GM19099 (cell line): Measurements from ENCODE around the gene DHFR.

ENCODE experiments used
- POLR2A ChIP-seq: IDR thresholded peaks from 3 replicates; pipeline ENCODE4 v1.6.1; 2011; ENCODE audit warnings: low read depth; ENCODE audit not compliant: insufficient read length; ENCODE audit errors: extremely low read depth

Gene DHFR

GRCh38 chr5:80629281-80629680 is 25.5 kb downstream of the DHFR start:
- TF ChIP-seq POLR2A = no peak

DNA sequence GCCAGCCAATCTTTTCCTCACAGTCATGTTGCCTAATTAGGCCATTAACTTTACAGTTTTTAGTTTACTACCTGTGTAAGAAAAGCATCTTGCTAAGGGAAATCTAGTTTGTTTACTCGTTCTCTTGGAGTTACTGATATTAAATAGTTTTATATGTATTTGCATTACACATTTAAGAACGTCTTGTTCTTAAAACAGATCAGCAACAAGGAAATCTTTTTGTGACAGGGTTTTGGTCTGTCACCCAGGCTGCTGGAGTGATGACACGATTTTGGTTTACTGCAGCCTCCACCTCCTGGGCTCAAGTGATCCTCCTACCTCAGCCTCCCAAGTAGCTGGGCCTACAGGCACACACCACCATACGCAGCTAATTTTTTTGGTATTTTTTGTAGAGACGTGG is 29.6 kb downstream of the DHFR start:
- TF ChIP-seq POLR2A = no peak

DNA sequence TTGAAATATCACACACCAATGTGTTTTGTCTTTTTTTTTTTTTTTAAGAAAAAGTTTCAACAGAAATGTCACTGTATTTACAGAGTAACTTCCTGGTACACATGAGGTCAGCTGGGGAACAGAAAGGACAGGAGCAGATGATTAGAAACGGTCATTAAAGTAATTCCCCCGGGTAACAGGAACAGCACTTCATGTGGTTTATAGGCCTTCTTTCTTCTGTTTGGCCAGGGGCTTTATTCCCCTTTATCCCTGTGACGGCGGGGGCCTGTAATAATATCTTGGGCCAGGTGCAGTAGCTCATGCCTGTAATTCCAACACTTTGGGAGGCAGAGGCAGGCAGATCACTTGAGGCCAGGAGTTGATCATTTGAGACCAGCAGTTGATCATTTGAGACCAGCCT is 30.8 kb downstream of the DHFR start:
- TF ChIP-seq POLR2A = no peak

DNA sequence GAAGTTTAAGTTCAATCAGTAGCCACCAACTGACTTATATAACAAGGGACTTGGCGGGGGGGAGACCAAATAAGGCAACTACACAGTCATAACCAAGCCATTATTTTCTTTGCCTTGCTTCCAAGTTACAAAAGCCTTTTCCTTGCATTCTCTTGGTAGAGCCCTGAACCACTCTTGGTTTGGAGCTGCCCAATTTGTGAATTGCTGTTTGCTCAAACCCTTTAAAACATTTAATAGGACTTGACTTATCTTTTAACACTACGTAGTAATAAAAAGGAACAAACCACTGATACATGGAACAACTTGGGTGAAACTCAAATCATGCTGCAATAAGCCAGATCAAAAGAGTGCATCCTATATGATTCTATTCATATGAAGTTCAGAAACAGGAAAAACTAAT is 32.0 kb downstream of the DHFR start:
- no peak for TF ChIP-seq POLR2A

DNA sequence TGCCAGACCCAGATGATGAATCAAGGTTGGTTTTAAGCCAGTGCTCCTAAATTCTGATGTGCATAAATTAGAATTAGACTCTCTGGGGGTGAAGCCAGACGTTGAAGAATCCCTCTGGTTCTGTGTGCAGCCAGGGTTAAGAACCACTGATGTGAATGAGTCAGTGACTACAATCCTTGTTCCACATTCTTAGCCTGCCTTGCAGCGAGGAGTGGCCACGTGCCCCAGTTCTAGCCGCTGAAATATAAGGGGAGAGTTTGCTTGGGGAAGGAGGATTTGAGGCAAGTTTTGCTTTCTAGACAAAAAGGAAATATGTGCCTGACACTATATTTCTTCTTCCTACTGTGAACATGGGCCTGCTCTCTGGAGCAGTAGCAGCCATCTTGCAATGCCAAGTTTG is 34.6 kb downstream of the DHFR start:
- TF ChIP-seq POLR2A = no peak

DNA sequence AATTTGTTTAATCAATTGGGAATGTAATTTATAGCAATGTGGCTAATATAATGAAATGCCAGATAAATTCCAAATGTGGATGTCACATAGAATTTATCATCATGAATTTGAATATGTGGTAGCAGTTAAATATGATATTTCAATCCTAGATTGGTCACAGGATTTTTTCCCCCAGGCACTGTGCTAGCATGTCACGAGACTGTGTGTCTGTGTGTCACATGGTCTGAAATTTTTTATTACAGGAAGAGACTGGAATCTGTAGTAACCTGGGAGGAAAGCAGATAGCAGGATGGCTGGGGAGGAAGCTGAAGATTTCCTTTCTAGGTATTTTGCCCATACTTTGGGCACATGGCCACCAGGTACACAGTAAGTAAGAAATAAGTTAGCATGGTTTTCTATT is 35.7 kb downstream of the DHFR start:
- no peak for TF ChIP-seq POLR2A

GRCh38 chr5:80618438-80618837 is 36.3 kb downstream of the DHFR start:
- no peak for TF ChIP-seq POLR2A

GRCh38 chr5:80615266-80615914 is 39.4 kb downstream of the DHFR start:
- TF ChIP-seq POLR2A = no peak

DNA sequence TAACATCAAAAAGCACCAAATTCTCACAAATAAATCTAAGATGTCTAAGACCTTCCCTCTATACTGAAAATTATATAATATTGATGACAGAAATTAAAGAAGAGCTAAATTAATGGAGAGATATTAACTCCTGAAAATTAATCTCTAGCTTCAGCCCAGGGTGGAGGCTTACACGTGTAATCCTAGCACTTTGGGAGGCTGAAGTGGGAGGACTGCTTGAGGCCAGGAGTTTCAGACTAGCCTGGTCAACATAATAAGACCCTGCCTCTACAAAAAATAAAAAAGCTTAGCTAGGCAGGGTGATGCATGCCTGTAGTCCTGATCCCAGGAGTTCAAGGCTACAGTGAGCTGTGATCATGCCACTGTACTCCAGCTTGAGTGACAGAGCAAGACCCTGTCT is 45.1 kb downstream of the DHFR start:
- TF ChIP-seq POLR2A = no peak

DNA sequence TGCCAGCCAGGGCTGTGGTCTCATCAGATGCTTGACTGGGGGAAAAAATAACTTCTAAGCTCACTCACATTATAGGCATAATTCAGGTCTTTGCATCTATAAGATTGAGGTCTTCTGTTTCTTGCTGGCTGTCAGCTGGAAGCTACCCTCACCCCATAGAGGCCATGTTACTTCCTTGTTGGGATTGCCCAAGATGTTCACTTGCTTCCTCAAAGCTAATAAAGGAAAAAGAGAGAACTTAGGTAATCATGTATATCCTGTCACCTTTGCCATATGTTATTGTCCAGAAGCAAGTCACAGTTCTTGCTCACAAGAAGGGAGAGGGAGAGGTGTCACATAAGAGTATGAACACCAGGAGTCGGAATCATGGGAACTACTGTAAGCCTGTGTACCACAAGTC is 46.1 kb downstream of the DHFR start:
- TF ChIP-seq POLR2A = no peak

DNA sequence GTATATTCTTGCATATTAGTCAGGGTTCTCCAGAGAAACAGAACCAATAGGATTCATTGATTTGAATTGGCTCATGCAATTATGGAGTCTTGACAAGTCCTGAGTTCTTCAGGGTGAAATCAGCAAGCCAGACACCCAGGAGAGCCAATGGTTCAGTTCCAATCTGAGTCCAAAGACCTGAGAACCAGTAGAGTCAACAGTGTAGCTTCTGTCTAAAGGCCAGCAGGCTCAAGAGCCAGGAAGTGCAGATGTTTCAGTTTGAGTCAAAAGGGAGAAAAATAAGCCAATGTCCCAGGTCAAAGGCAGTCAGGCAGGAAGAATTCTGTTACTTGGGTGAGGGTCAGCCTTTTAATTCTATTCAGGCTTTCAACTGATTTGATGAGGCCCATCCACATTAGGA is 47.0 kb downstream of the DHFR start:
- no peak for TF ChIP-seq POLR2A

GRCh38 chr5:80607343-80607742 is 47.4 kb downstream of the DHFR start:
- no peak for TF ChIP-seq POLR2A

DNA sequence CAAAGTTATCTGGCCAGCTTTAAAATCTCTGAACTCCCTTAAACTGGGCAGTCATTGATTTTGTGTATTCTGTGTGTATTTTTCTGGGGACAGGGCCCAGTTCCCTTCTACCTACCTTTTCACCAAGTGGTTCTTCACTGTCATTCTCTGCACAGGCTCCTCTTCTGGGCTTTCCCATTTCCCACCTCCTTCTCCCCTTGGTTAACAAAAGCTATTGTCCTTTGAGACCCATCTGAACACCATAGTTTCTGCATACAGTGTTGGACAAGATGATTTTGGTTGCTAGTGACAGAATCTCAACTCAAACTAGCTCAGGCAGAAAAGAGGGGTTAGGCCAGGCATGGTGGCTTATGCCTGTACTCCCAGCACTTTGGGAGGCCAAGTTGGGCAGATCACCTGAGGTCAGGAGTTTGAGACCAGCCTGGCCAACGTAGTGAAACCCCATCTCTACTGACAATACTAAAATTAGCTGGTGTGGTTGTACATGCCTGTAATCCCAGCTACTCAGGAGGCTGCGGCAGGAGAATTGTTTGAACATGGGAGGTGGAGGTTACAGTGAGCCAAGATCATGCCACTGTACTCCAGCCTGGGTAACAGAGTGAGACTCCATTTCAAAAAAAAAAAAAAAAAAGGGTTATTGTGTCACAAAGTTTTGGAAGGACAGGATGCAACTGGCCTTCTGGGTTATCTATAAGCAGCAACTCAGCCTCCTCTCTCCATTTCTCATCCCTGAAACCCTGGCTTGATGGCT is 53.7 kb downstream of the DHFR start:
- TF ChIP-seq POLR2A = no peak

GRCh38 chr5:80597500-80597899 is 57.3 kb downstream of the DHFR start:
- no peak for TF ChIP-seq POLR2A

DNA sequence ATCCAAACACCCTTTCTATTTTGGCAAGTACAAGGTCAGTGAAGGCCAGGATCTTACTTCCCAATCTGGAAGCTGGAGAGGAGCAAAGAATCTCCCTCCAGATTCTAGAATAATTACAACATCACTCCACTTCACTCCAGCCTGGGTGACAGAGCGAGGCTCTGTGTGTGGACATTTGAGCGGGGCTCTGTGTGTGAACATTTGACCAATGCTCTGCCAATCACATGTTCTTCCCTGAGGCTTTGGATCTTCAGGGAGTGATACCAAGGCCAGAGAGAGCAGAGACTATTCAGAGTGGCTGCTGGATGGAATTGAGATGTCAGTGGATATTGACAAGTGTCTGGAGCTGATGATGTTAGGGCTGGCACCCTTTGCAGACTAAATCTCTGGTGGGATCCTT is 60.0 kb downstream of the DHFR start:
- no peak for TF ChIP-seq POLR2A

DNA sequence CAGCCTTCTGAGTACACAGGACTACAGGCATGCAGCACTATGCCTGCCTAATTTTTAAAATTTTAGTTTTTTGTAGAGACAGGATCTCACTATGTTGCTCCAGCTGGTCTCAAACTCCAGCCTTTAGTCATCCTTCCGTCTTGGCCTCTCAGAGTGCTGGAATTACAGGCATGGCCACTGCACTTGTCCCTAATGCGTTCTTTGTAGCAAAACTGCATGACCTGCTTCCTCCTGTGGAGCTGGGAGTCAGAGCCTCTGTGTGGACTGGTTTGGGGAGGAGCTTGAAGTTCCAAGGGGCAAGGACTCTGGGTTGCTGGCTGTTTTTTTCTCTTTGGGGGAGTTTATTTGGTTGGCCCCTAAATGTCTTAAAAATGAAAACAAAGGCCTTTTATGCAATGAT is 62.0 kb downstream of the DHFR start:
- TF ChIP-seq POLR2A = no peak

- no peak for TF ChIP-seq POLR2A
Observed at GRCh38 chr5:80592105-80592504, 62.7 kb downstream of the DHFR start.
